ENCODE measurements around the gene RELA. TPM values are rescaled to one million over a fixed set of nuclear protein-coding genes. Genes with fewer than 3 reads are reported as not detected.

The RELA gene
- total and polyA plus RNA-seq, 2 of the 13 experiments (the other 11 are each of a cell fraction or from before 2014, with no cell fraction given) = 21.4 to 40.5 TPM

DNA sequence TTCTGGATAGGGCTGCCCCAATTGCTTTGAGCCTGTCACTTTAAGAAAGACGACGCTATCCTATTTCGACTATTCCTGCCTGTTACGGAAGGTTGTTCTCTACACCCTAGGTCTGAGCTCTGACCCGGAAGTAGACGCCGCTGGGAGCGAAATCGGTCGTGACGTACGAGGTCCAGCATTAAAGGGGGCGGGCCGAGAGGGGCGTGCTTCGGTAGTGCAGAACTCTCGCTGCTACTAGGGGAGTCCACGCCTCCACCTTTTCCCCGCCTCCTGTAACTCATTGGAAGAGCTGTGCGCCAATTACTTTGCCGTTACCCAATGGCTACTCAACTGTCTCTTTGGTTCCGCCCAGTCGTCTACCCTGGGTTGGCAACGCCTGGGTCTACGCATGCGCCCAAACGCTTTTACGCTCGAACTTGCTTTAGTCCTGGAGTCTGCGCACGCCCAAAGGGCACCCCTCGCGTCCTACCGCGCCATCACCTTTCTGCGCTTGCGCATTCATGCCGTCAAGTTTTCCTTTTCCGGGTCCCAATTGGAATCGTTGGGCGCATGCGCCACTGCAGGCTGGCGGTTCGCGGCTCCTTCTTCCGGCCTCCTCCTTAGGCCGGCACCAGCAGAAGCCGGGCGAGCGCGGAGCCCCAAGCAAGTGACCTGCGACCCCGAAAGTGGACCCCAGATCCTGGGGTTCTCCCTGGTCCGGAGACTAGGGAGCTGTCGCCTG lies 47.3 kb downstream of the RELA start, which contains the start of gene PCNX3 (continued):
- TF ChIP-seq POLR2G (IDR thresholded peaks at IDR 0.05; ENCODE audit: low read depth, low read length) (peak; percentile 74), GABPB1 (CRISPR knock-in tag; IDR thresholded peaks at IDR 0.05) (peak; percentile 95), PAXIP1 (CRISPR knock-in tag; conservative IDR thresholded peaks at IDR 0.05) (peak; percentile 43), ZBTB1 (CRISPR knock-in tag; IDR thresholded peaks at IDR 0.05; ENCODE audit: borderline replicate concordance) (no peak), ZNF841 (CRISPR knock-in tag; IDR thresholded peaks at IDR 0.05; ENCODE audit: borderline replicate concordance) (no peak), TAF1 (CRISPR knock-in tag; IDR thresholded peaks at IDR 0.05) (peak; percentile 7; the same call in 1 of the 2 replicates), MXD4 (CRISPR knock-in tag; IDR thresholded peaks at IDR 0.05) (peak; percentile 22; the same call in 1 of the 2 replicates), ZNF512 (CRISPR knock-in tag; IDR thresholded peaks at IDR 0.05) (no peak), ETV6 (CRISPR knock-in tag; conservative IDR thresholded peaks at IDR 0.05) (no peak; the same call in 1 of the 2 replicates), IRX3 (CRISPR knock-in tag; IDR thresholded peaks at IDR 0.05; ENCODE audit: borderline replicate concordance, low read depth) (no peak), CCDC6 (CRISPR knock-in tag; IDR thresholded peaks at IDR 0.05) (0 out of 2 replicates have a peak, but pooled peaks have one; percentile 15), ZNF484 (CRISPR knock-in tag; IDR thresholded peaks at IDR 0.05; ENCODE audit: borderline replicate concordance, low read depth) (no peak), ZFP82 (CRISPR knock-in tag; IDR thresholded peaks at IDR 0.05; ENCODE audit: borderline replicate concordance) (no peak), NR3C1 (CRISPR knock-in tag; IDR thresholded peaks at IDR 0.05) (no peak), ZNF607 (CRISPR knock-in tag; IDR thresholded peaks at IDR 0.05; ENCODE audit: borderline replicate concordance) (no peak), KDM5B (CRISPR knock-in tag; IDR thresholded peaks at IDR 0.05; ENCODE audit: borderline replicate concordance) (peak; percentile 60; the same call in 1 of the 2 replicates), ZSCAN21 (CRISPR knock-in tag; IDR thresholded peaks at IDR 0.05; ENCODE audit: borderline replicate concordance) (no peak), ZNF24 (IDR thresholded peaks at IDR 0.05) (no peak), ZMYM2 (CRISPR knock-in tag; IDR thresholded peaks at IDR 0.05) (no peak)
- TF ChIP-seq, protein P1, sequence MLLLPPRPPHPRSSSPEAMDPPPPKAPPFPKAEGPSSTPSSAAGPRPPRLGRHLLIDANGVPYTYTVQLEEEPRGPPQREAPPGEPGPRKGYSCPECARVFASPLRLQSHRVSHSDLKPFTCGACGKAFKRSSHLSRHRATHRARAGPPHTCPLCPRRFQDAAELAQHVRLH (CRISPR knock-in tag; IDR thresholded peaks at IDR 0.05; ENCODE audit: borderline replicate concordance, low read depth) = 0 out of 2 replicates have a peak, but pooled peaks have one; percentile 4
- TF ChIP-seq, protein P2, sequence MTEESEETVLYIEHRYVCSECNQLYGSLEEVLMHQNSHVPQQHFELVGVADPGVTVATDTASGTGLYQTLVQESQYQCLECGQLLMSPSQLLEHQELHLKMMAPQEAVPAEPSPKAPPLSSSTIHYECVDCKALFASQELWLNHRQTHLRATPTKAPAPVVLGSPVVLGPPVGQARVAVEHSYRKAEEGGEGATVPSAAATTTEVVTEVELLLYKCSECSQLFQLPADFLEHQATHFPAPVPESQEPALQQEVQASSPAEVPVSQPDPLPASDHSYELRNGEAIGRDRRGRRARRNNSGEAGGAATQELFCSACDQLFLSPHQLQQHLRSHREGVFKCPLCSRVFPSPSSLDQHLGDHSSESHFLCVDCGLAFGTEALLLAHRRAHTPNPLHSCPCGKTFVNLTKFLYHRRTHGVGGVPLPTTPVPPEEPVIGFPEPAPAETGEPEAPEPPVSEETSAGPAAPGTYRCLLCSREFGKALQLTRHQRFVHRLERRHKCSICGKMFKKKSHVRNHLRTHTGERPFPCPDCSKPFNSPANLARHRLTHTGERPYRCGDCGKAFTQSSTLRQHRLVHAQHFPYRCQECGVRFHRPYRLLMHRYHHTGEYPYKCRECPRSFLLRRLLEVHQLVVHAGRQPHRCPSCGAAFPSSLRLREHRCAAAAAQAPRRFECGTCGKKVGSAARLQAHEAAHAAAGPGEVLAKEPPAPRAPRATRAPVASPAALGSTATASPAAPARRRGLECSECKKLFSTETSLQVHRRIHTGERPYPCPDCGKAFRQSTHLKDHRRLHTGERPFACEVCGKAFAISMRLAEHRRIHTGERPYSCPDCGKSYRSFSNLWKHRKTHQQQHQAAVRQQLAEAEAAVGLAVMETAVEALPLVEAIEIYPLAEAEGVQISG (CRISPR knock-in tag; IDR thresholded peaks at IDR 0.05) = peak; percentile 89

Data from HepG2 (cell line).